Fibroblast of lung (primary cell): ENCODE data around the gene TWF2. TPM values are rescaled to one million over a fixed set of nuclear protein-coding genes. Genes with fewer than 3 reads are reported as not detected.

Experiments used
- DNase-seq, 2 donors: peaks; one replicate each; pipeline versions ENCODE4 v3.0.0 to v3.0.0-alpha.2; 2010; ENCODE audit warnings: low read depth in 2 of 2
- H2AFZ ChIP-seq: 2 replicates; pipeline ENCODE4 v1.5.1; 2012; ENCODE audit warnings: low read length, control low read depth, inconsistent platforms
- H3K27ac ChIP-seq: 2 replicates; pipeline ENCODE4 v1.5.1; 2011; ENCODE audit warnings: low read length, control low read depth; ENCODE audit not compliant: insufficient read depth
- H3K27me3 ChIP-seq: 2 replicates; pipeline ENCODE4 v1.5.1; 2011; ENCODE audit warnings: mild to moderate bottlenecking, low read length; ENCODE audit not compliant: control insufficient read depth, insufficient read depth
- H3K36me3 ChIP-seq: 2 replicates; pipeline ENCODE4 v1.5.1; 2011; ENCODE audit warnings: low read length; ENCODE audit not compliant: control insufficient read depth, insufficient read depth
- H3K4me1 ChIP-seq: 2 replicates; pipeline ENCODE4 v1.5.1; 2011; ENCODE audit warnings: low read length; ENCODE audit not compliant: control insufficient read depth, insufficient read depth; ENCODE audit errors: extremely low read depth
- H3K4me2 ChIP-seq: 2 replicates; pipeline ENCODE4 v1.5.1; 2011; ENCODE audit warnings: low read length, control low read depth; ENCODE audit not compliant: insufficient read depth; ENCODE audit errors: extremely low read depth
- H3K4me3 ChIP-seq, 4 experiments: fragments of 200-600 bp in 1 of 4; sonication (generic) in 1 of 4; replicated peaks in 1 of 4; 2 replicates each; pipeline ENCODE4 v1.5.1; 2011 to 2016; ENCODE audit warnings: low read length in 4 of 4, low read depth in 3 of 4, mild to moderate bottlenecking in 3 of 4, control low read depth in 2 of 4, inconsistent platforms in 1 of 4, mixed read lengths in 1 of 4; ENCODE audit not compliant: insufficient read depth in 1 of 4; ENCODE audit errors: control extremely low read depth in 1 of 4
- H3K79me2 ChIP-seq: 2 replicates; pipeline ENCODE4 v1.5.1; 2012; ENCODE audit warnings: mild to moderate bottlenecking, low read length, inconsistent platforms; ENCODE audit not compliant: control insufficient read depth, insufficient read depth
- H3K9ac ChIP-seq: 2 replicates; pipeline ENCODE4 v1.5.1; 2011; ENCODE audit warnings: mild to moderate bottlenecking, low read length, control low read depth; ENCODE audit not compliant: insufficient read depth
- H3K9me3 ChIP-seq: 2 replicates; pipeline ENCODE4 v1.5.1; 2012; ENCODE audit warnings: low read depth, low read length; ENCODE audit not compliant: control insufficient read depth, insufficient read depth
- H4K20me1 ChIP-seq: 2 replicates; pipeline ENCODE4 v1.5.1; 2011; ENCODE audit warnings: low read length; ENCODE audit not compliant: control insufficient read depth, insufficient read depth; ENCODE audit errors: extremely low read depth
- CTCF ChIP-seq, 2 donors: IDR thresholded peaks in 1 of 2; conservative IDR thresholded peaks in 1 of 2; 1 replicate in 1 of 2; 2 replicates in 1 of 2; pipeline ENCODE4 v1.5.1; 2011 to 2012; ENCODE audit warnings: low read length in 2 of 2, control low read depth in 1 of 2, inconsistent platforms in 1 of 2, low read depth in 1 of 2, mild to moderate bottlenecking in 1 of 2
- EZH2 ChIP-seq: IDR thresholded peaks from 2 replicates; pipeline ENCODE4 v1.5.1; 2012; ENCODE audit warnings: low read length, control low read depth, mild to moderate bottlenecking; ENCODE audit errors: missing control alignments
- polyA plus RNA-seq, 2 donors: library from polyadenylated mRNA; depleted of rRNA in 1 of 2; stranded (reverse) in 1 of 2; unstranded in 1 of 2; fragments of >200 nt; gene quantifications; 2 replicates each; pipeline ENCODE4 v1.2.1, GENCODE V29; 2011 to 2012; ENCODE audit warnings: missing spikeins in 1 of 2
- total RNA-seq: library from RNA; depleted of rRNA; stranded (reverse); fragments of >200 nt; gene quantifications from 2 replicates; pipeline ENCODE4 v1.2.1, GENCODE V29; 2014

TWF2 gene
- total and polyA plus RNA-seq, 2 donors (not counting 1 experiment from before 2014, with no cell fraction given): 67.2 to 69.9 TPM

GRCh38 chr3:52183786-52184445 is 55.0 kb downstream of the TWF2 start:
- Histone ChIP-seq H3K4me3 (no peak overlapping the region), H3K9me3 (no peaks in the 10 kb centered on the region)

GRCh38 chr3:52182691-52183090 is 56.3 kb downstream of the TWF2 start:
- H3K36me3 ChIP-seq: no peaks in the 10 kb centered on the region
- H3K27ac ChIP-seq: no peak overlapping the region
- no peaks in the 10 kb centered on the region for H3K79me2 ChIP-seq
- H3K9me3 ChIP-seq: no peaks in the 10 kb centered on the region
- H3K4me1 ChIP-seq: no peaks in the 10 kb centered on the region
- H3K4me2 ChIP-seq: no peak overlapping the region
- H4K20me1 ChIP-seq: no peaks in the 10 kb centered on the region
- no peak overlapping the region for H2AFZ ChIP-seq
- H3K4me3 ChIP-seq: no peak overlapping the region
- TF ChIP-seq CTCF (conservative IDR thresholded peaks at IDR 0.05 in 1 of 2, IDR thresholded peaks at IDR 0.05 in 1 of 2; ENCODE audit: low read depth in 1 of 2, low read length in 2 of 2) (no peak), EZH2 (no peak)
- no peak overlapping the region for H3K9ac ChIP-seq
- H3K27me3 ChIP-seq: no peaks in the 10 kb centered on the region
- no peak for DNase-seq

More at GRCh38 chr3:52183786-52184445, 55.0 kb downstream of the TWF2 start:
- no peaks in the 10 kb centered on the region for H3K36me3 ChIP-seq
- no peaks in the 10 kb centered on the region for H3K4me1 ChIP-seq
- no peak for TF ChIP-seq CTCF (conservative IDR thresholded peaks at IDR 0.05 in 1 of 2, IDR thresholded peaks at IDR 0.05 in 1 of 2; ENCODE audit: low read depth in 1 of 2, low read length in 2 of 2)
- no peak for TF ChIP-seq EZH2
- H4K20me1 ChIP-seq: no peaks in the 10 kb centered on the region
- DNase-seq: no peak
- no peak overlapping the region for H2AFZ ChIP-seq
- no peak overlapping the region for H3K9ac ChIP-seq
- no peak overlapping the region for H3K27ac ChIP-seq
- H3K79me2 ChIP-seq: no peaks in the 10 kb centered on the region
- no peaks in the 10 kb centered on the region for H3K27me3 ChIP-seq
- no peak overlapping the region for H3K4me2 ChIP-seq

DNA sequence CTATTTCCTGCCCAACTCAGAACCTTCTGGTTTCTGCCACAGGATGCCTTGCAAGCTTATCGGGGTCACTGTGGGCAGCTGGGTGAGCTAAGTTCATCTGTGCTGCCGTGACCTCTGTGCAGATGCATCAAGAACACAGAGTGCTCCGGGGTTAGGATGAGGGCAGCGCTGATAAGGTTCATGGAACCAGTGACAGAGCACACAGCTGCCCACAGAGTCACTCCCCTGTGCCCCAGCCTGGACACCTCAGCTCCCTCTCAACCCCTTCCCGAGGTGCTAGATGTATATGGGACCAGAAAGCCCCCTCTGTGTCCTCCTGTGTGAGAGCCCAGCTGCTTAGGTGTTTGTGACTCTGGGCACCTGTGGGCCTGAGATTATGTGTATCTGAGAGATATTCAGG is 56.8 kb downstream of the TWF2 start:
- no peaks in the 10 kb centered on the region for H3K36me3 ChIP-seq
- no peaks in the 10 kb centered on the region for H4K20me1 ChIP-seq
- H3K79me2 ChIP-seq: no peaks in the 10 kb centered on the region
- H3K4me2 ChIP-seq: no peak overlapping the region
- no peak overlapping the region for H3K9ac ChIP-seq
- H3K4me3 ChIP-seq: no peak overlapping the region
- no peaks in the 10 kb centered on the region for H3K9me3 ChIP-seq
- no peaks in the 10 kb centered on the region for H3K4me1 ChIP-seq
- H3K27ac ChIP-seq: no peak overlapping the region
- no peak for DNase-seq
- H2AFZ ChIP-seq: no peak overlapping the region
- H3K27me3 ChIP-seq: no peaks in the 10 kb centered on the region
- TF ChIP-seq CTCF (conservative IDR thresholded peaks at IDR 0.05 in 1 of 2, IDR thresholded peaks at IDR 0.05 in 1 of 2; ENCODE audit: low read depth in 1 of 2, low read length in 2 of 2) (no peak), EZH2 (no peak)
